Mucosa of descending colon (tissue), 3 donors: ENCODE data around the gene PKN1. TPM values are rescaled to one million over a fixed set of nuclear protein-coding genes. Genes with fewer than 3 reads are reported as not detected.

Experiments used
- ATAC-seq: fragments of 200-7000 bp; cut with Tn5 transposase; one replicate; pipeline ENCODE4 v1.9.1; 2020; ENCODE audit warnings: mild to moderate bottlenecking, moderate library complexity
- DNase-seq, 3 donors: peaks; one replicate each; pipeline ENCODE4 v3.0.0-alpha.2; 2020
- H3K36me3 ChIP-seq: fragments of 200-600 bp; one replicate; pipeline ENCODE4 v1.8.0; 2021; ENCODE audit warnings: low read depth, mild to moderate bottlenecking
- H3K4me1 ChIP-seq: fragments of 200-600 bp; one replicate; pipeline ENCODE4 v1.8.0; 2021; ENCODE audit warnings: low read depth, mild to moderate bottlenecking
- H3K4me3 ChIP-seq: fragments of 200-600 bp; one replicate; pipeline ENCODE4 v1.8.0; 2021; ENCODE audit warnings: mild to moderate bottlenecking
- H3K9me3 ChIP-seq: fragments of 200-600 bp; one replicate; pipeline ENCODE4 v1.8.0; 2021; ENCODE audit warnings: mild to moderate bottlenecking
- CTCF ChIP-seq: fragments of 200-600 bp; IDR thresholded peaks from one replicate; pipeline ENCODE4 v1.8.0; 2022; ENCODE audit warnings: antibody characterized with exemption, mild to moderate bottlenecking
- intact Hi-C, 2 donors: fragments of 100-400 bp; cut with DNase I in 1 of 2; cut with micrococcal nuclease in 1 of 2; formaldehyde crosslinking; loops; one replicate each; pipeline versions ENCODE4 v1.11.0 to v1.11.1; 2022; cut with DNase I, micrococcal nuclease
- total RNA-seq, 3 donors: library from RNA; stranded (reverse); fragmentation: NEBNext Ultra II Directional in 2 of 3; extraction: Animal tissue kit (Norgen Biotek cat#: 25700) in 2 of 3; gene quantifications; one replicate each; pipeline versions ENCODE4 v1.2.1 to v1.2.4, GENCODE V29; 2021 to 2023
- donor health status: DM: no; HTN: no; CAD: no; lungs with moderate emphysema.
- donor health status: DM: no; HTN: no; CAD: no.
- donor health status: DM: no; HTN: yes; CAD: no.

Gene PKN1
- total RNA-seq, 3 donors from 2014 or later = 30.1 to 117 (median 42.0) TPM

GRCh38 chr19:14472202-14472938 is 39.3 kb downstream of the PKN1 start:
- Histone ChIP-seq H3K4me3 (no peak overlapping the region), H3K36me3 (no peaks in the 10 kb centered on the region), H3K4me1 (peaks cover 34% of the 10 kb centered on the region), H3K9me3 (no peaks in the 10 kb centered on the region)
- DNase-seq = peak; percentile 73 to 83 (median 76)
- peak; percentile 62 for ATAC-seq
- intact Hi-C loops = no loop called here
- TF ChIP-seq CTCF = peak; percentile 98

- peak; percentile 1 for ATAC-seq
- peaks cover 34% of the 10 kb centered on the region for H3K4me1 ChIP-seq
- H3K36me3 ChIP-seq = no peaks in the 10 kb centered on the region
- no peak for TF ChIP-seq CTCF
- intact Hi-C loops = no loop called here
- no peak overlapping the region for H3K4me3 ChIP-seq
- no peaks in the 10 kb centered on the region for H3K9me3 ChIP-seq
- DNase-seq = peak in 1 of 3 donors; percentile 51
Observed at GRCh38 chr19:14473073-14473977, 40.2 kb downstream of the PKN1 start.

- Histone ChIP-seq H3K9me3 (no peaks in the 10 kb centered on the region), H3K4me3 (no peak overlapping the region), H3K4me1 (peaks cover 34% of the 10 kb centered on the region), H3K36me3 (no peaks in the 10 kb centered on the region)
- no peak for TF ChIP-seq CTCF
- intact Hi-C loops = no loop called here
- DNase-seq (peak in 2 of 3 donors; percentile 68 to 70), ATAC-seq (peak; percentile 50)
Observed at GRCh38 chr19:14473978-14474578, 41.0 kb downstream of the PKN1 start.

GRCh38 chr19:14474827-14475226 is 41.7 kb downstream of the PKN1 start:
- no peaks in the 10 kb centered on the region for H3K9me3 ChIP-seq
- TF ChIP-seq CTCF = no peak
- ATAC-seq (peak; percentile 2), DNase-seq (peak in 1 of 3 donors; percentile 50)
- peaks cover 34% of the 10 kb centered on the region for H3K4me1 ChIP-seq
- H3K36me3 ChIP-seq = no peaks in the 10 kb centered on the region
- H3K4me3 ChIP-seq = no peak overlapping the region
- intact Hi-C loops = no loop called here

GRCh38 chr19:14475251-14476073 is 42.4 kb downstream of the PKN1 start, which contains the start of gene PTGER1:
Gene PTGER1 (minus strand): TSS chr19:14475354. CDS start chr19:14474320, 1,034 bp downstream.
- H3K4me3 ChIP-seq = no peak within 1 kb of the TSS
- peaks cover 34% of the 10 kb centered on the region for H3K4me1 ChIP-seq
- intact Hi-C loops = no loop called here
- H3K36me3 ChIP-seq = no peaks in the 10 kb centered on the region
- no peaks in the 10 kb centered on the region for H3K9me3 ChIP-seq
- peak in 2 of 3 donors; percentile 60 for DNase-seq
- ATAC-seq = peak; percentile 56
- TF ChIP-seq CTCF = no peak
